ENCODE data around the gene CDH13. TPM values are rescaled to one million over a fixed set of nuclear protein-coding genes. Genes with fewer than 3 reads are reported as not detected.

CDH13 gene
- total and polyA plus RNA-seq, 2 of the 8 experiments (the other 6 are each of a cell fraction or from before 2014, with no cell fraction given) = 2.3 to 2.4 TPM

DNA sequence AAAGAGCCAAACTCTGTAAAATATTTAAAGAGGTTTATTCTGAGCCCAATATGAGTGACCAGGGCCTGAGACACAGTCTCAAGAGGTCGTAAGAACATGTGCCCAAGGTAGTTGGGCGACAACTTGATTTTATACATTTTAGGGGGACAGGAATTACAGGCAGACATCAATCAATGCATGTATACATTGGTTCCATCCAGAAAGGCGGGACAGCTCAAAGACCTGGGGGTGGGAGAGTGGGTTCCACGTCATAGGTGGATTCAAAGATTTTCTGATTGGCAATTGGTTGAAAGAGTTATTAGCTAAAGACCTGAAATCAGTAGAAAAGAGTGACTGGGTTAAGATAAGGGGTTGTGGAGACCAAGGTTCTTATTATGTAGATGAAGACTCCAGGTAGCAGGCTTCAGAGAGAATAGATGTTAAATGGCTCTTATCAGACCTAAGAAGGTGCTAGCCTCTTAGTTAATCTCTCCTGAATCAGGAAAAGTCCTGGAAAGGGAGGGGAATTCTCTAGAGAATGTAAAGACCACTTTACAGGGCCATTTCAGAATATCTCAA lies 1213.4 kb downstream of the CDH13 start (continued):
- no peak for TF ChIP-seq GABPA (IDR thresholded peaks at IDR 0.05; ENCODE audit: borderline replicate concordance, insufficient read depth, low read length)
- TF ChIP-seq MAX (IDR thresholded peaks at IDR 0.05) = peak; percentile 67; the same call in 1 of the 2 replicates
- TF ChIP-seq POLR2A (IDR thresholded peaks at IDR 0.05; ENCODE audit: control extremely low read depth in 1 of 2, low read depth in 2 of 2, low read length in 2 of 2) = no peak
- TF ChIP-seq RBBP5 (IDR thresholded peaks at IDR 0.05; ENCODE audit: borderline replicate concordance, low read depth, low read length) = 0 out of 2 replicates have a peak, but pooled peaks have one; percentile 46
- no peak for TF ChIP-seq HDAC2 (IDR thresholded peaks at IDR 0.05; ENCODE audit: borderline replicate concordance in 1 of 2, low read depth in 2 of 2, low read length in 2 of 2)
- TF ChIP-seq SP1 (IDR thresholded peaks at IDR 0.05; ENCODE audit: low read depth, low read length) = no peak
- TF ChIP-seq TBP (IDR thresholded peaks at IDR 0.05; ENCODE audit: low read depth, low read length) = peak; percentile 23; the same call in 1 of the 2 replicates
- TF ChIP-seq E2F6 (IDR thresholded peaks at IDR 0.05) = peak; percentile 59
